Measurements from ENCODE around the gene AMPD2.
"Not testable (repeated sequence)": the region's sequence is repeated elsewhere in the genome, so short reads cannot be mapped to it uniquely, and the experiment has no call there.

The AMPD2 gene

DNA sequence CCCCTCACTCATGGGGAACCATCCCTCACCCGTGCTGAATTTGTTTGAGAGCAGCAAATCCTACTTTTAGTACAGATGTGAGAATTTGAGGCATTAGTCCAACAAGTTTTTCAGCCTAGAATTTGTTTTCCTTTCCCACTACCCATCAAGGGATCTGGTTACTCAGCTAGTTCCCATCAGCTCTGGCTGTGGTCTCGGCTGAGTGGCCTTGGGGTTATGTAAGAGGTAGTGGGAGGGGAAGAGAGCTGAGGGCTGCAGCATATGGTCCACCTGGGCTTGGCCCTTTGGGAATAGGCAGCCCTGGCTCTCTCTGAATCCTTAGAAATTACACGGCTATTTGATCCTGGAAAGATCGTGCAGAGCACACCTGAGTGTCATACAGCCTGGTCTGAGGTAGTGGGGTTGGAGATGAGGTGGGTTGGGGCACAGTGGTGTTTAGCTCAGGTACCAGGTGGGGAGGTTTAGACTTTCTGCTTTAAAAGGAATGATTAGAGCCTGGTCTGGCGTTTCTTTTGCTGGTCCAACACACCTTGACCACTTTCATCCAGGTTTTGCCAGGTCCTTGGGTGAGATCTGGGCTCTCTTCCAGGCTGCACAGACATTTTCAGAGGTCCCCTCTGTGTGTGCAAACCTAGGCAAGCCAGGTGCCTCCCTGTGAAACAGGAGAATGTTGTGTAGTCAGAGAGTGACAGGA lies 40.5 kb downstream of the AMPD2 start:
- no peak for TF ChIP-seq CTCF (IDR thresholded peaks at IDR 0.05; ENCODE audit: low read depth, low read length)
- Histone ChIP-seq H3K9me3 (no peaks in the 10 kb centered on the region), H3K4me3 (ENCODE audit: low read depth, low read length) (no peak overlapping the region), H3K4me1 (peaks cover 5% of the 10 kb centered on the region; the same call in 1 of the 2 replicates), H3K27me3 (no peaks in the 10 kb centered on the region), H3K36me3 (no peaks in the 10 kb centered on the region)
- DNase-seq, result no peak

GRCh38 chr1:109660691-109661026 lies 41.0 kb downstream of the AMPD2 start:
- not testable (repeated sequence) for H3K4me1 ChIP-seq; DNase-seq; H3K4me3 ChIP-seq (ENCODE audit: low read depth, low read length); H3K36me3 ChIP-seq; H3K27me3 ChIP-seq; H3K9me3 ChIP-seq

DNA sequence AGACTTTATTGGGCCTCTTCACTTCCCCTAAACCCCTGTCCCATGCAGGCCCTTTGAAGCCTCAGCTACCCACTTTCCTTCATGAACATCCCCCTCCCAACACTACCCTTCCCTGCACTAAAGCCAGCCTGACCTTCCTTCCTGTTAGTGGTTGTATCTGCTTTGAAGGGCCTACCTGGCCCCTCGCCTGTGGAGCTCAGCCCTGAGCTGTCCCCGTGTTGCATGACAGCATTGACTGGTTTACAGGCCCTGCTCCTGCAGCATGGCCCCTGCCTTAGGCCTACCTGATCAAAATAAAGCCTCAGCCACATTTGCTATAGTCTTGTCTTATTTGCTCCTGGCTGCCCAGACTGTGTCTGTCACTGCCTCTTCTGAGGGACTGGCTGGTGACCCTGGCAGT lies 41.8 kb downstream of the AMPD2 start:
- Histone ChIP-seq H3K4me3 (ENCODE audit: low read depth, low read length) (no peak overlapping the region), H3K36me3 (no peaks in the 10 kb centered on the region), H3K27me3 (no peaks in the 10 kb centered on the region), H3K9me3 (no peaks in the 10 kb centered on the region), H3K4me1 (peaks cover 5% of the 10 kb centered on the region; the same call in 1 of the 2 replicates)
- DNase-seq, result no peak
- no peak for TF ChIP-seq CTCF (IDR thresholded peaks at IDR 0.05; ENCODE audit: low read depth, low read length)

GRCh38 chr1:109664671-109665070 lies 45.0 kb downstream of the AMPD2 start:
- no peak for DNase-seq
- no peak for TF ChIP-seq CTCF (IDR thresholded peaks at IDR 0.05; ENCODE audit: low read depth, low read length)
- Histone ChIP-seq H3K4me1 (peaks cover 8% of the 10 kb centered on the region; the same call in 1 of the 2 replicates), H3K36me3 (no peaks in the 10 kb centered on the region), H3K27me3 (no peaks in the 10 kb centered on the region), H3K4me3 (ENCODE audit: low read depth, low read length) (no peak overlapping the region), H3K9me3 (no peaks in the 10 kb centered on the region)

- no peak for TF ChIP-seq CTCF (IDR thresholded peaks at IDR 0.05; ENCODE audit: low read depth, low read length)
- Histone ChIP-seq H3K36me3 (no peaks in the 10 kb centered on the region), H3K27me3 (no peaks in the 10 kb centered on the region), H3K4me3 (ENCODE audit: low read depth, low read length) (peak within 1 kb of the TSS; percentile 48), H3K4me1 (peaks cover 3% of the 10 kb centered on the region; the same call in 1 of the 2 replicates), H3K9me3 (no peaks in the 10 kb centered on the region)
- peak; percentile 97 for DNase-seq
Measured at GRCh38 chr1:109667452-109668122, 48.0 kb downstream of the AMPD2 start, which contains the start of gene GSTM2. TSS of gene GSTM2 (plus strand) at chr1:109668057. CDS start at chr1:109668116, 59 bp downstream.

DNA sequence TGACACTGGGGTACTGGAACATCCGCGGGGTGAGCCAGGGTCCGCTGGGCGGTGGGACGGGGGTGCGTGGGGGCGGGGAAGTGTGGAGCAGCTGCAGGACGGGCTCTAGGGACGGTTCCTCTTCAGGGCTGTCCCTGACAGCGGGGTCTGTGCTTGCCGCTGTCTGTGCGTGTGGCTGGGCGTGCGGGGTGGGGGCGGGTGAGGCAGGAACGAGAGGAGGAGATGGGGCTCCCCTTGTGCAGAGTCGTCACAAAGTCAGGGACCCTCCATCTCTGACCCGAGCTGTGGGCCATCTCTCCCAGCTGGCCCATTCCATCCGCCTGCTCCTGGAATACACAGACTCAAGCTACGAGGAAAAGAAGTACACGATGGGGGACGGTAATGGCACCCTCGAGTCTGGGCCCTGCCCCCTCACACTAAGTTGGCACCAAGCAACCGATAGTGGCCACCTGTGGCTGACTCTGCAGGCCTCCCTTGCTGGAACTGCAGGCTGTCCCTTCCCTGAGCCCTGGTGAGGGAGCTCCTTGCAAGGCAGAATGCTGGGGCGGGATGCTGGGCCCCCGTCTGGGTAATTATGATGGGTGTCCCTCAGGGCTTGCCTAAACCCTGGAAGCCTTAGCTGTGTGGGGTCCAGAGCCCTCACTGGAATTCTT lies 48.6 kb downstream of the AMPD2 start:
- Histone ChIP-seq H3K27me3 (no peaks in the 10 kb centered on the region), H3K9me3 (no peaks in the 10 kb centered on the region), H3K4me3 (ENCODE audit: low read depth, low read length) (peak overlapping the region; percentile 48), H3K36me3 (no peaks in the 10 kb centered on the region), H3K4me1 (peaks cover 3% of the 10 kb centered on the region; the same call in 1 of the 2 replicates)
- no peak for TF ChIP-seq CTCF (IDR thresholded peaks at IDR 0.05; ENCODE audit: low read depth, low read length)
- no peak for DNase-seq

All from BE2C (cell line).